ENCODE data around the gene BTBD16.

Gene BTBD16

DNA sequence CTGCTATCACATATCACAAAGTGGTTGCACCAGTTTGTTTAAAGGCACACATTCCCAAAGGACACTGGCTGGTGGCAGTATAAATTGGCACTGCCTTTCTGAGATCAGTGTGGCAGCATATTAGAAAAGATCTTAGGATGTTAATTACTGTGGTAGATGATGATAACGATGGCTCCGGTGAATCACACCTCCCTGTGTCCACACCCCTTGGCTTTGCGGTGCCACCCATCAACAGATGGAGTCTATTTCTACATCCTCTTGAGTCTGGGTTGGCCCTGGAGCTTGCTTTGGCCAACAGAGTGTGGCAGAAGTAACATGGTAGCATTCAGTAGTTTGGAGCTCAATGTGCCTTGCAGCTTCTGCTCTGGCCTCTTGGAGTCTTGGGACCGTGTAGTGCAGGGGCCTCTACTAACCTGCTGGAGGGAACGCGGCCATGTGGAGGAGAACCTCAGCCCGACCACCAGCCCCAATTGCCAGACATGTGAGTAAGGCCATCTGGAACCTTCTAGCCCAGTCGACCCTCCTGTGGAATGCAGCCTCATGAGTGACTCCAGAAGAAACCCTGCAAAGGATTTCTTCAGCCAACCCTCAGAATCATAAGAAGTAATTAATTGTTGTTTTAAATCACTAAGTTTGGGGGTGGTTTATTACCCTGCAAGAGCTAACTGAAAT lies 76.2 kb downstream of the BTBD16 start:
- DNase-seq: no peak

DNA sequence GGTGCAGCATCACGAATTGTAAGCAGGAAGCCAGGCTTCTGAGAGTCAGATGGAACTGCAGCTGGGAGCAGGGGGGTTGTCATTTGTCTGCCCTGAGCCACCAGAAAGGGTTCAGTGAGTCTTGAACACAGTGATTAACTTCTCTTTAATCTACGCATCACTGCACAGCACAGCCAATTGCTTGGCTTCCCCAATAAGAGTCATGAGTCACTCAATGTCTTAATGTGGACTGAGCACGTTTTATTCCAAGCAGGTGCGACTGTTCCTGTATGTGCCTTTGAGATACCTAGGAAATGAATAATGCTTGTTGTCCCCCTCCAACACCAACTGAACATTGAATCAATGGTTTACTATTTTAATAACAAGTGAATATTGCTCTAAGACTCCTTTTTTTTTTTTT lies 77.4 kb downstream of the BTBD16 start:
- no peak for DNase-seq

DNA sequence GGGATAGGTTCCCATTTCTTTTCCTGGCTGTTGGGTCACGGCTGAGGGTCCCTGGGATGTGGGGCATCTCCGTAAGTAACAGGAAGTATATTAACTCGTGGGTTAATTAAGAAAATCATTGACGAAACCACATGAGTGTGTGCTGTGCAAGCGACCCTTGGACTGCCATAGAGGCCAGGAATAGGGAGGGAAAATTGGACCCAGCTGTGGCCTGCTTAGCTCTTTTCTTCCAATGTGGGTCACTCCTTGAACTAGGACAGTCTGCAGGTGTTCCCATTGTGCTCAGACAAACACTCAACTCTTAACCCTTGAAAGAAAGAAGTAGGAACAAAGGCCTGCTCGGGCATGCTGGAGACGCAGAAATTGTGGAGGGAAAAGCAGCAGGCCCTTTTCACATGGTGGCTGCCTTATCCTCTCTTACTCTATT lies 77.9 kb downstream of the BTBD16 start:
- no peak for DNase-seq

DNA sequence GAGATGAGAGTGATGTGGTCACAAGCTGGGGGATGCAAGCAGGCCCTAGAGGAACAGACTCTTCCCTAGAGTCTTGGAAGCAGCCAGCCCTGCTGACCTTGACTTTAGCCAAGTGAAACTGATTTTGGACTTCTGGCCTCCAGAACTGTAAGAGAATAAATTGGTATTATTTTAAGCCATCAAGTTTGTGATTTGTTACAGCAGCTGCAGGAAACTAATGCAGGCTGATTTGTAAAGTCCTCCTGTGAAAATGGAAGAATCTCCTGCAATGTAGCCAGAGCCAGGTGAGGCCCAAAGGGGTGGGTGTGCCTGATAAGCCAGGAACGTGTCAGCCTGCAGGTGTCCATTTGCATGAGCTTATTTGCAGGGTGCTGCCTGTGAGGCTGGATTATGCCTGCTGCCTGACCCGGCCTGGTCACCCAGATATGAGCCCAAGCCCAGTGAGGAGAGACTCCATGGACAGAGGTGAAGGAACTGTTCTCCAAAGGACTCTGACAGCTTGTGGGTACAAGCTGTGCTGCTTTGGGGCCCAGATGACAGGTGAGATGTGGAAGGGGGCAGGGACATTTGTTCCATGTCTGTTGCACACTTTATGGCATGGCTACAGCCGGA lies 78.8 kb downstream of the BTBD16 start:
- no peak for DNase-seq

DNA sequence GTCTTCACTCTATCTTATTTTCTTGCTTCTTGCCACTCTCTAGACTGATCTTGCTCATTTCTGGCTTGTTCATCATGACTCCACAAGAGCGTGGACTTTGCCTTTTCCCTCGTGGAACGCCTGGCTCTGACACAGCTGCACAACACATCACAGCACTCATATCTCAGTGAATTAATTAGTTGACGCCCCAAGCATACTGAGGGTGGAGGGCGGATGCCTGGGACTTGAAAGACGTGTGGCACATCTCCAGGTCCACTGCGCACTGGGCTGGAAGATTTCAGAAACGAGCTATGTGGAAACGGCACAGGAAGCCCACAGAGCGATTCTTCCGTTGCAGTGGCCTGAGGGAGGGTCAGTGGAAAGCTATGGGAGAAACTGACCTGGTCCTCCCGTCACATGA lies 79.8 kb downstream of the BTBD16 start:
- no peak for DNase-seq

DNA sequence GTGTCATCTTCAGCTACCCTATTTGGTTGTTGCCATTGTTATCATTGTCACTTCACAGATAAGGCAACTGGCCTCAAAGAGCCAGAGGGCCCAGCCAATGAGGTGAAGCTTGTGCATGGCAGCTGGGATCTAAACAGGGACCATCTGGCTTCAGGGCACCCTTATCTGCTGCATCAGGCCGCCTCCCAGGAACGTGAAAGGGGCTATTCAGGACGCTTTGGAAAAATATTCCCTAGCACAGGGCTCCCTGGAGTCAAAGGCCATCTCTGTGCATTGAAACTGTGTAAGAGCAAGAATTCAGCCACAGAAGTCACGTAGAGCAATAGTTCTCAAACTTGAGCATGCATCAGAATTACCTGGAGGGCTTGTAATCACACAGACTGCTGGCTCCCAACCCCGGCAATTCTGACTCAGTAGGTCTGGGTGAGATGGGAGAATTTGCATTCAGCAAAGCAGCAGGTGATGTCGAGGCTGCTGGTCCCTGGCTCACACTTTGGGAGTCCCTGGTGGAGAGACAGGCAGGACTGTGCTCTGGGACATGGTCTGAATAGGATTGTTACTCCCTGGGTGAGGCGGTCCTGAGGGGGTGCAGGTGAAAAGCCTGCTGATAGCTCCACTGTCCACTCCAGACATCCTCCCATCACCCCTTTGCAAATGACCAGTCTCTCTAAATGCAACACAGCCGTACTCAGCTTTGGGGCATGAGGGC lies 81.9 kb downstream of the BTBD16 start:
- no peak for DNase-seq

DNA sequence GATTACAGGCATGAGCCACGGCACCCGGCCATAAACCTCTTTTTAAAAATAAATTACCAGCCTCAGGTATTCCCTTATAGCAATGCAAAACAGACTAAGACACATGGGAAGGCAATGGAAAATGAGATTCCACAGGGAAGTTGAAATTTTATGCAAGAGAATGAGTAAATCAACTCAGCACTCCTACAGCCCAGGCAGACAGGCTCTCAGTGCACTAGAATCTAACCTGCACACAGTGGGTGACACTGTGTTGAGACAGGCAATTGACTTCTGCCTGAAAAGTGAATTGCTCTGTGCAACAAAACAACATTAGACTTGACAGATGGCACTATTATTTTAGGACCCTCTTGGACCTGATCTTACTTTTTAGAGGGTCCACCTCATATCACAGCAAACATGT lies 83.3 kb downstream of the BTBD16 start:
- DNase-seq: no peak

DNA sequence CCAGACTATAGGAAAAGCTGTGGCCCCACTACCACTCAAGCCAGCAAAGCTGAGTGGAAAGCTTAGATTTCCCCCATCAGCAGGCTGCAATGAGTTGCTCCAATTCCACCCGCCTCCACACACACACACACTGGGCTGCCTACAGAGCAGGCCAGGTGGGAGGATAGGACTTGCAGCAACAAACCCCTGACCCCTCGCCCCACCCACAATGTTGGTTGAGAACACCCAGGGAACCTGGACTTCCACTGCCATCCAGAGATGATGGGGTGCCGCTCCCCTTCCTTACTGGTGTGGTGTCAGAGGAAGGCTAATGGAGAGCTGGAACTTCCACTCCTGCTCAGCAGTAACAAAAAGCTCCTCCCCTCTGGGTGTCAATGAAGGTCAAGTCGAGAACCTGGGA lies 86.6 kb downstream of the BTBD16 start:
- DNase-seq: no peak

DNA sequence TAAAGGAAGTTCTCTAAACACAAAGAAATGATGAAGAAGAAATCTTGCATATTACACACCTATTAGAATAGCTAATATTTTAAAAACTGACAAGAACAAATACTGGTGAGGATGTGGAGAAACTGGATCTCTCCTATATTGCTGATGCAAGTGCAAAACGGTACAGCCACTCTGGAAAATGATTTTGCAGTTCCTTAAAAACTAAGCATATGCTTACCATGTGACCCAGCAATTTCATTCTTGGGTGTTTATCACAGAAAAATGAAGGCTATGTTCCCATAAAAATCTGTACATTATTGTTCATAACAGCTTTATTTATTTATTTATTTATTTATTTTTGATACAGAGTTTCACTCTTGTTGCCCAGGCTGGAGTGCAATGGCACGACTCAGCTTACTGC lies 88.5 kb downstream of the BTBD16 start:
- no peak for DNase-seq

DNA sequence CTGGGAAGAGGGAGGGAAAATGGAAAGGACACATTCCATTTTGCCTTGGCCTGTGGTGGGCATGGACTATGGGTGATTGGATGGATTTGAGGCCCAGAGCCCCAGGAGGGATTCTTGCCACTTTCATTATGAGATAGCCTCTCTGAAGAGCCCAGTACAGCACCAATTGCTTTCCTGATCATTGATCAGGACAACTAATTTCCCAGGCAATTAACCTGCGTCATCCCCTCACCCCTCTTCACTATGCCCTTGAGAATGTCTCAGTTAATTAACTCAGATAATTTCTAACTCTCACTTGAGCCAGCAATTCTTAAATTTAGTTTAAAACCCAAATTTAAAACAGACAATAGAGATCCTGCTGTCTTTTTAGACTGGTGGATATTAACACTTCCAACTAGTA lies 90.0 kb downstream of the BTBD16 start:
- no peak for DNase-seq

DNA sequence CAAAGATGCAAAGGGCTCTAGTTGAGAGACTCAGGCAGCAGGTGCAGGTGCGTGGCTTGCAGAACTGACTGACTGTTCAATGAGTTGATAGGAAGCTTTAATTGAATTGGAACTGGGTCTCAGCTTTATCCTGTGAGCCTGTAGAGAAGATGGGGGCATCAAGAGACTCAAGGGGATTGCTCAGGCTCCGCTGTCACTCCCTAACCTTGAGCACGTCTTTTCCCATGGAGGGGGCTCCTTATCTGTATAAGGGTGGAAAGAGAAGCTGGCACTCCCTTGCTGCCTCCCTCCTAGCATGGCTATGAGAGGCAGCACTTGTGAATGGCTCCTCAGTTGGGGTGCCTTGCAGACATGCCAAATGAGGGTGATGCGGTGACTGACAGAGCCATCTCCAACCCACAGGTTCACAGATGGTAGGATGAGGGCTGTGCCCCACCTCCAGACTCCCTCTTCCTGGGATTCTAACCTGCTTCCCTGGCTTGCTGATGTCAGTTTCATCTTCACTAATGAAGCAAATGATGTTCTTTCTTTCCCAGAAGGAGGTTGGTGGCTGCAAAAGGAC lies 91.0 kb downstream of the BTBD16 start:
- no peak for DNase-seq

DNA sequence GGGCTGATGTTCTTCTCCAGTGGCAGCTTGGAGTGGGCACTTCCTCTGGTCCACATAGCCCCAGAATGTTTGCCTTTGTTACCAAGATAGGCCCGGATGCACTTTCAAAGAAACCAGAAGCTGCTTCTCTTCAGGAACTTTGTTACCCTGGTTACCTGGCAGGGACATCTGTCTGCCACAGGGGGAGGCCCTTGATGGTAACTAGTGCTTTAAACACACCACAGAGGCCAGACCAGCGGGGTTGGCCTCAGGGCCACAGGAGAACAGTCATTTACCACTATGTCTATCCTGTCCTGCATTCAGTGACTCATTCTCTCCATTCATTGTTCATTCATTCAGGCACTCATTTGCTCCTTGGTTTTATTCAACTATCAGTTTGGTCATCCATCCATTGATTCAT lies 91.5 kb downstream of the BTBD16 start:
- DNase-seq: no peak

DNA sequence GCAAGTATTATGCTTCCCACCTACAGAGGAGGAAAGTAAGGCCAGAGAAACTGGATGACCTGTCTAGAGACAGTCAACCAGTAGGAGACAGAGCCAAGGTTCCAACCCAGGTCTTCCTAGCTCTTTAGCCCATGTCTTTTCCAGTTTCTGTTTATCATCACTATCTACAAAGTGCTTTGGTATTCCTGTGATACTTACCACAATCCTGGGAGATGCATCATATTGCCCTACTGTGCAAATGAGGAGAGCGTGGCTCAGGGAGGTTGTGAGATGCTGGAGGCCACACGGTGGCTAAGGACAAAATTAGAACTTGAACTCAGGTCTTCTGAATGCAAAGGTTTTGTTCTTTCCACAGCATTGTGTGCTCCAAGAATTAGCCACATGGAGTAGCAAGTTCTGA lies 92.2 kb downstream of the BTBD16 start:
- DNase-seq: no peak

DNA sequence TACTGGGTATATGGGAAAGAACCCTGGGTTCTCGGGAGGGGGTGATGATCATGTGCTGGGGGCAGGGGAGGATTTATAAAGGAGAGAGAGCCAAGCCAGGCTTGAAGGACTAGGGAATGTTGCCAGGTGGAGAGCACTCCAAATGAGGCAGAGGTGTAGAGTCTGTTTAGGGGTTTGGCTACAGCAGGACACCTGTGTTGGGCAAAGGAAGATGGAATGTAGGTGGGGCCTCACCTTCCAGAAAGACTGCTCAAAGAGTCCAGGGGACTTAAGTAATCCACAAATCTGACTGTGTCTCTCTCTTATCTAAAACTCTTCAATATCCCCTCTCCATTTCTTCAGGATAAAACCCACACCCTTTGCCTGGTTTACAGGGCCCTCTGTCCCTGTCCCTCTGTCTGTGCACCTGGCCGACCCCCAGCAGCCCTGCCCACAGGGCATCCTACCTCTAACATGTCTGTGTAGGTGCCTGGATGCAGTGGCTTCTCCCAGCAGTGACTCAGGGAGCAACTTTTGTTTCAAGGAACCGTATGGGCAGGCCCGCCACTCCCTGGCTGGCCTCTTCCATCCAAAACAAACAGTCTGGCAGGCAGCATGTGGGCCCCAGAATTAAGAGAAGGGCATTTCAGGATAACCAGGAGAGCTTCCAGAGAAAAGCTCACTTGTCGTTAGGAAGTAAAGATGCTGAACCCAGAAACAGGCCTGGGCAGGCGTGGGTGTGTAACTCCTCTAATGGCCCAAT lies 92.8 kb downstream of the BTBD16 start:
- no peak for DNase-seq

DNA sequence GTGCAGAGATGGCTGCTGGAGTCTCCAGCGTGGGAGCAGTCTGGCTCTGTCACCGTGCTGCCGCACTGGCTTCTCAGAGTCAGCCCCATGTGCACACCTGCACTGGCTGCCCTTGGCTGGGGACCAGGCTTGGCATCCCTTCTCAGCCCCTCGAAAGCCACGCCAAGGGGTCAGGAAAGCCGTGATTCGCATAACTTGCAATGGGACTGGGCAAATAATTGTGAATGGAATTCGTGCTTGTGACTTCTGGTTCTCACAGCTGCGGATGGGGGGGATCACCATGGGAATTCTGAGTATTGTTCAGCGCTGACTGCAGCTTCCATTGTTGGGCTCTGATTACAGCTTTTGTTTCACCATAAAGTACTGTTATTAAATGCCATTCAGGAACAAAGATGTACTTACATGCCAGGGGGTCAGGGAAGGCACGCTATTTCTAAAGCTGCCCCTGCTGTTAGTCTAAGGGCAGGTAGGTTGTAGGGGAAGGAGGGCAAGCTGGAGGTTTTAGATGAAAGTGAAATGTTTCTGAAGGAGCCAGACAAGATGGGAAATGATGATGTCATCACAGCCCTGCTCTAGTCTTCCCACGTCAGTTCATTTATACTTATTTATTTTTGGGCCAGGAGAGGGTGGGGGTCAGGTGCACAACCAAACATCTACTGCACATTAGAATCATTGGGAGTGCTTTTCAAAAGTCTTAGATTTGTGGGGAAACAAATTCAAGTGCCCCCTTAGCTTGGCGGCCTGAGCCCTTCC lies 97.6 kb downstream of the BTBD16 start:
- DNase-seq: no peak

DNA sequence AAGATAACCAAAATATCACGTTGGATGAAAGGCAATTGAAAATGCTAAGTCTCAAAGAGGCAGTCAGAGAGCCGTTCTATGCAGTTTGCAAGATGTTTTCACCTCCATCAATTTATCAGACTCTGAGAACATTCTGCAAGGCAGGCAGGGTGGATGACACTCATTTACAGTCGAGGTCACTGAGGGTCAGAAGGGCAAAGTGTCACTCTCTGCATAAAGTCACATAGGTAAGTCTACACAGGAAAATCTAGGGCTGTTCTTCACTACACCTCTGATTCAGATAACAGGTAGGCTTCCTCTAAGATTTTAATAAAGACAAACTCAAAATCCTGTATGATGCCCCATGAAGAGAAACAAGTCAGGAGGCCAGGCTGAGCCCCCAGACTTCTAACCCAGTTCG lies 102.0 kb downstream of the BTBD16 start:
- no peak for DNase-seq

DNA sequence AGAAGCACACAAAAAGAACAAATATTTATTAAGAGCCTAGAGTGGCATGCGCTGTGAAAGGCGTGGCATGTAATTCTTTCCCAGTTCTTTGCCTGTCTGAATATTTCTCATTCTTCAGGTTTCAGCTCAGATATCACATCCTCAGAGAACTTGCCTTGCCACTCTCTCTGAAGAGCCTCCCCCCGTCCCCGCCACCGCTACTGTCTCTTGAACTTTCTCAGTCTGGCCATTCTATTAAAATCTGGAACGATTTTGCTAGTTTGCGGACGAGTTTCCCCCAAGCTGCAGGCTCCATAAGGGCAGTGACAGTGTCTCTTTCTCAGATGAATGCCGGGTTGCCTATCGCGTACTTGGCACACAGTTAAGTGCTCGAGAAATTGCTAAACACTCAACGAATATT lies 102.6 kb downstream of the BTBD16 start:
- DNase-seq: peak; percentile 36

DNA sequence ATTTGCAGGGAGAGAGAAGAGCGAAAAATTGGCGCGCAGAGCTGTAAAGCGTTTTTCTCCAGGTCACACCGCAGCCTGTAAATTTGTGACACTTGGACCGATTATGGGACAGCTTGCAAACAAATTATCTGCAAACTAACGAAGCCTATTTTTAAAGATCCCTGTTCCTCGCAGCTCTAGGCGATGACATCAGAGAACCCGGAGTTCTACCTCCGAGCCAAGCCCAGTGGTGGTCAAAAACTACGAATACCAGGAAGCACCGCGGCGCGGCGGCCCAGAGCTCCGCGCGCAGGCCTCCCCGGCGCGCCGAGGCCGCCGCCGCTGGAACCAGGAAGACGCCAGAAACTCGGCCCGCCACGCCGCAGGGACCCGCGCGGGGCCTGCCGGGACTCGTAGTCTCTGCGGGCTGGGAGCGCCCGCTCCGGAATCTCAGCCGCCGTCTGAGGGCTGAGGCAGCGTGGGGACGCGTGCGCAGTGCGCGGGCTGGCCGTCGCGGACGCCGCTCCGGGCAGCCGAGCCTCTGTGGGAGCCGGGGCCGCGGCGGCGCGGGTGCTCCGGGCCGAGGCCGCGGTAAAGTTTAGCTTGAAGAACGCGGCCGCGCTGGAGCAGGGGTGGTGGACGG lies 103.3 kb downstream of the BTBD16 start, which contains the start of gene PLEKHA1:
Gene PLEKHA1 (plus strand): TSS at position 472 of the 622 bp plus-strand sequence. CDS start 18,493 bp downstream, outside the sequence.
- peak; percentile 94 for DNase-seq

DNA sequence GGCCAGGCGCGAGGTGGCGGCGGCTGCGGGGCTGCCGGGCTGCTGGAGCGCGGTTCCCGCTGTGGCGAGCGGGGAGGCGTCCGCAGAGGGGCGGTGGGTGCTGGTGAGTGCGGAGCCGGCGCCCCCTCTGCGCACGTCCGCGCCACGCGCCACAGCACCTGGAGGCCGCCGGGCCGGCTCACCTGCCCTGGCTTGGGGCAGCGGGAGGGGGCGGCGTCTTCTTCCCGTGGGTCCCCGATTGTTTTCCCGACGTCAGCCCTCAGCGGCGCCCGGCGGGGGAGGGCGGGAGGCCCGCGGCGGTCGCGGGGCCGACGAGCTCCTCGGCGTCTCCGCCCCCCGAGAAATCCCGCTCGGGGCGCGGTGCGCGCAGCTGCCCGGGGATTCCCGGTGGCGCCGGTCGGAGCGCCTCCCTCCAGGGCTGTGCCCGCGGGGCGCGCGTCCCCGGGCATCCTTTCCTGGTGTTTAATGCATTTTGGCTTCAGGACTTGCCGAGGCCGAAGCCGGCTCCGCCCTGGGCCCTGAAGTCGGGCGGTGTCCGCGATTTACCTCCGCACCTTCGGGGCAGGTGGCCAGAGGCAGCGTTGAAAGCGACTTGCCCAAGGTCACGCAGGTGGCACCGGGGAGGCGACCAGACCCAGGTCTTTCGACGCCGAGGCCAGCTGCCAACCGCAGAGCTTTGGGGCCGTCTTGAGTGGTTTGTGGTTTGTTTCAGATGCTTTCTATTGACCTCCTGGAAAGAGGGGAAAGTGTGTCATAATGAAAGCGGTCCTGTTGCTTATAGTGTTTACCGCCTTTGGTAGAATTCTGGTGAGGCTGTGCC lies 104.0 kb downstream of the BTBD16 start:
- peak; percentile 45 for DNase-seq

DNA sequence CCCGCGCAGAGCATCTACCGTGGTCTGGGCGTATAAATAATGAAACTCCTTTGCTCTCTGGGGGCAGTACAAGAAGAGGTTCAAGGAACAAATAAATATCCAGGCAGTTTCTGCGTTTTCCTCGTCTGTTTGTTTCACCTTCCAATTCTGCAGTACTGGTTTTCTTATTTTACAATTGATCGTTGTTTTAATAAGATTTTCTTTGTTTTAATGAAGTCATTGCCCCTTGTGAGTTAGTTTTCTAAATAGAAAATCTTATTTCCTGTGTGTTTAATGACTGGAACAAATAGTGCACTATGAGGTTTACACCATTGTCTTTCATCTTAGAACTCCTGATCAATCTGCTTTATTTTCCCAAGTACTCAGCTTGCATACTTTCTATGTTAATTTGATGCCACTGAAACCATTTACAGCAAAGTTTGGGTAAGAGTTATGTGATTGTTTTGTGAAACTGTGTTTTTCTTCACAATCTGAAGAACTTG lies 104.6 kb downstream of the BTBD16 start:
- no peak for DNase-seq

All from fibroblast of upper back skin (primary cell).